Ovary (tissue), 9 donors: ENCODE results near the gene EPS8L2. TPM values are rescaled to one million over a fixed set of nuclear protein-coding genes. Genes with fewer than 3 reads are reported as not detected.

ENCODE experiments used
- DNase-seq, 5 donors: peaks; one replicate each; pipeline ENCODE4 v3.0.0-alpha.2; 2019 to 2020
- H3K27ac ChIP-seq, 2 donors: fragments of 200-600 bp; one replicate each; pipeline versions ENCODE4 v1.5.1 to v1.8.0; 2019 to 2022
- H3K27me3 ChIP-seq: fragments of 200-600 bp; one replicate; pipeline ENCODE4 v1.8.0; 2022
- H3K36me3 ChIP-seq: fragments of 200-600 bp; sonication (generic); one replicate; pipeline ENCODE4 v1.5.1; 2019
- H3K4me1 ChIP-seq: one replicate; pipeline ENCODE4 v1.8.1; 2013; ENCODE audit warnings: mild to moderate bottlenecking, moderate library complexity; ENCODE audit not compliant: insufficient read depth
- H3K4me3 ChIP-seq: fragments of 200-600 bp; sonication (generic); one replicate; pipeline ENCODE4 v1.5.1; 2017
- H3K9me3 ChIP-seq, 2 donors: fragments of 200-600 bp in 1 of 2; sonication (generic) in 1 of 2; one replicate each; pipeline versions ENCODE4 v1.5.1 to v1.8.1; 2013 to 2019; ENCODE audit warnings: mild to moderate bottlenecking in 1 of 2, moderate library complexity in 1 of 2
- CTCF ChIP-seq, 3 donors: fragments of 450-650 bp in 2 of 3; fragments of 200-600 bp in 1 of 3; IDR thresholded peaks; one replicate each; pipeline versions ENCODE4 v1.5.1 to v1.8.0; 2016 to 2022; ENCODE audit warnings: antibody characterized with exemption in 3 of 3, mild to moderate bottlenecking in 1 of 3
- EP300 ChIP-seq: sonication (generic); formaldehyde crosslinking; IDR thresholded peaks from one replicate; pipeline ENCODE4 v1.6.1; 2017; ENCODE audit warnings: antibody characterized with exemption
- POLR2A ChIP-seq: fragments of 450-650 bp; IDR thresholded peaks from one replicate; pipeline ENCODE4 v1.6.1; 2017; ENCODE audit warnings: antibody characterized with exemption, mild to moderate bottlenecking, moderate library complexity
- WGBS, 3 donors: extraction: QIAGEN DNeasy Blood & Tissue Kit in 1 of 3; methylation state at CpG; one replicate each; pipeline versions ENCODE4 v1.1.5 to v1.1.7; 2013 to 2017; 5-methylcytosine and 5-hydroxymethylcytosine counted together
- intact Hi-C, 4 donors: fragments of 100-400 bp; cut with DNase I; formaldehyde crosslinking; loops; one replicate each; pipeline versions ENCODE4 v1.11.0 to v1.15.1; 2022 to 2023
- polyA plus RNA-seq, 2 donors: library from polyadenylated mRNA; stranded (reverse); fragments of 200-250 nt in 1 of 2; fragments of 350-450 nt in 1 of 2; fragmentation: Illumina TruSeq in 1 of 2; extraction: RNeasy Lipid Tissue Mini Kit (QIAGEN cat#74804) in 1 of 2; gene quantifications; one replicate each; pipeline ENCODE4 v1.2.3, GENCODE V29; 2013 to 2014
- total RNA-seq, 7 donors: library from RNA; depleted of rRNA in 2 of 7; stranded (reverse); fragments of >200 nt in 2 of 7; fragmentation: NEBNext Ultra II Directional in 3 of 7; extraction: Animal tissue kit (Norgen Biotek cat#: 25700) in 3 of 7; gene quantifications; one replicate each; pipeline versions ENCODE4 v1.1.0 to v1.2.4, GENCODE V29; 2016 to 2023
- donor health status: DM: no; HTN: no; CAD: no; lungs with moderate emphysema.
- donor health status: DM: no; HTN: no; CAD: no.
- donor health status: Bipolar disorder and iron deficiency.
- donor health status: DM: yes; HTN: yes; CAD: no.
- donor health status: DM: no; HTN: no; CAD: no.
- donor health status: DM: yes; HTN: yes; CAD: no.

EPS8L2 gene
- total and polyA plus RNA-seq, 9 donors: 5.9 to 57.9 (median 33.3) TPM

DNA sequence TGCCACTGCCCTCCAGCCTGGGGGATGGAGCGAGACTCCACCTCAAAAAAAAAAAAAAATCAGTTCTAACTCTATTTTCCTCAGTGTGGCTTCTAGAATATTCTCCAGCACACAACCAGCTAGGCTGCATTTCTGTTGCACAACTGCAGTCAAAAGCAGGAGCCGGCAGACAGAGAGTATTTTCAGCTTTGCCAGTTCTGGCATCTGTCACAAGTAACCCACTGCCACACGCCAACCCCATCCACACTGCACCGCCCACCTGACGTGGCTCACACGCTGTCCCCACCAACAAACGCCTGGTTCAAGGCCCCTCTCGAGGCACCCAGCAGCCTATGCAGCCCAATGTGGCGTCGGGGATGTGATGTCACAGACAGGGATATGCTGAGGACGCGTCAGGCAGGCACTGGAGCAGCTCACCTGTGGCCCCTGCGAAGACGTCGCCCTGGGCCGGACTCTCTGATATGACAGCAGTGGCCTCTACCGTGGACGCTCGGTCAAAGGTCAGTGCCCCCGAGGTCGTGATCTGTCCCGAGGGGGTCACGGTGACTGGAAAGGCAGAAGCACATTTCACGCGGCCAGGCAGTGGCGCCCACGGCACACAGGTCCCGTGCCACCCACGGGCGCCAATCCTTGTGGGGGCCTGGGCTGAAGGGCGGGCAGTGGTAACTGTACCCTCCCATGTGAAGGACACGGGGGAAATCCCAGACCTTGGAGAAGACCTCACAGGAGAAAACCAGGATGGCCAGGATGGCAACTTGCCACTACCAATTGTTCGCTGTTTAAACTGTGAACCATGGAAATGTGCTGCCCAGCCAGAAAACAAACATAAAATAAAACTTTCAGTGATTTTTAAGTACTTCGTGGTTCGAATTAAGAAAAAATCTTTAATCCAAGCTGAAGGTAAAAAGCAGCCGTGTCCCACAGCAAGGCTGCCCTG, 26.5 kb upstream of the EPS8L2 start:
- Histone ChIP-seq H3K27me3 (no peaks in the 10 kb centered on the region), H3K4me3 (no peak overlapping the region), H3K36me3 (no peaks in the 10 kb centered on the region), H3K27ac (no peak overlapping the region), H3K4me1 (no peaks in the 10 kb centered on the region), H3K9me3 (no peaks in the 10 kb centered on the region)
- DNase-seq: no peak
- intact Hi-C loops: loop anchor here in 1 of 4 donors (10.0 kb wide), 1 partner anchor 65 kb away; the partner anchor contains the start of gene IRF7
- WGBS, 3 donors: 90 to 92% (median 90%) methylated on average over 33 to 36 of the region's 36 CpGs
- TF ChIP-seq CTCF (IDR thresholded peaks at IDR 0.05) (no peak), EP300 (no peak), POLR2A (no peak)

DNA sequence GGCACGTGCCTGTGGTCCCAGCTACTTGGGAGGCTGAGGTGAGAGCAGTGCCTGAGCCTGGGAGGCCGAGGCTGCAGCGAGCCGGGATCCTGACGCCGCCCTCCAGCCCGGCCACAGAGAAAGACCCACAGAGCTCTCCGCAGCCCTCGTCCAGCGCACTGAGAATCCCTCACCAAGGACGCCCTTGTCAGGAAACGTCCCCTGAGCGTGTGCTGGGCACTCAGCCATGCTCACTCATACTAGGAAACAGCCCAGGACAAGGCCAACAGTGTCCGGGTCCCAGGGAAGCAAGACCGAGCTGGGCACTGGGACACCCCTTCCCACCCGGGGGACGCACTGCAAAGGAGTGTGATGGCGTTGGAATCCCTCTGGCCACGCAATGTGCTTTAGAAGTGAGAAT, 25.6 kb upstream of the EPS8L2 start:
- WGBS, 3 donors: 78 to 84% (median 80%) methylated on average over 19 of the region's 19 CpGs
- no peak overlapping the region for H3K27ac ChIP-seq
- H3K9me3 ChIP-seq: no peaks in the 10 kb centered on the region
- H3K4me1 ChIP-seq: no peaks in the 10 kb centered on the region
- H3K4me3 ChIP-seq: no peak overlapping the region
- no peak for TF ChIP-seq EP300
- no peak for TF ChIP-seq CTCF (IDR thresholded peaks at IDR 0.05)
- TF ChIP-seq POLR2A: no peak
- H3K36me3 ChIP-seq: no peaks in the 10 kb centered on the region
- no peak for DNase-seq
- intact Hi-C loops: no loop called here
- H3K27me3 ChIP-seq: no peaks in the 10 kb centered on the region

- no peaks in the 10 kb centered on the region for H3K36me3 ChIP-seq
- TF ChIP-seq EP300 (no peak), CTCF (IDR thresholded peaks at IDR 0.05) (no peak), POLR2A (no peak)
- intact Hi-C loops: no loop called here
- no peak overlapping the region for H3K27ac ChIP-seq
- 86 to 92% (median 88%) methylated on average over 13 of the region's 13 CpGs for WGBS, 3 donors
- H3K4me3 ChIP-seq: no peak overlapping the region
- no peaks in the 10 kb centered on the region for H3K27me3 ChIP-seq
- no peaks in the 10 kb centered on the region for H3K4me1 ChIP-seq
- H3K9me3 ChIP-seq: no peaks in the 10 kb centered on the region
- DNase-seq: no peak
Measured at GRCh38 chr11:680970-681369, 25.1 kb upstream of the EPS8L2 start.

GRCh38 chr11:686451-687243, 19.4 kb upstream of the EPS8L2 start:
- TF ChIP-seq POLR2A (no peak), EP300 (no peak), CTCF (IDR thresholded peaks at IDR 0.05) (no peak)
- no peak overlapping the region for H3K27ac ChIP-seq
- intact Hi-C loops: no loop called here
- H3K27me3 ChIP-seq: no peaks in the 10 kb centered on the region
- DNase-seq: no peak
- no peaks in the 10 kb centered on the region for H3K36me3 ChIP-seq
- no peak overlapping the region for H3K4me3 ChIP-seq
- no peaks in the 10 kb centered on the region for H3K9me3 ChIP-seq
- no peaks in the 10 kb centered on the region for H3K4me1 ChIP-seq
- 78 to 84% (median 78%) methylated on average over 30 of the region's 30 CpGs for WGBS, 3 donors
